Tibial nerve (tissue), 4 donors: ENCODE measurements around the gene GALK1. TPM values are rescaled to one million over a fixed set of nuclear protein-coding genes. Genes with fewer than 3 reads are reported as not detected.

ENCODE experiments used
- DNase-seq, 2 donors: peaks; one replicate each; pipeline ENCODE4 v3.0.0-alpha.2; 2019; ENCODE audit warnings: low spot score in 2 of 2
- H3K27ac ChIP-seq, 4 donors: fragments of 200-600 bp; sonication (generic) in 3 of 4; one replicate each; pipeline ENCODE4 v1.5.1; 2017 to 2019; ENCODE audit warnings: mild to moderate bottlenecking in 1 of 4
- H3K27me3 ChIP-seq, 2 donors: fragments of 200-600 bp; sonication (generic) in 1 of 2; one replicate each; pipeline versions ENCODE4 v1.5.1 to v1.6.0; 2017 to 2019
- H3K36me3 ChIP-seq, 3 donors: fragments of 200-600 bp; sonication (generic); one replicate each; pipeline ENCODE4 v1.5.1; 2018 to 2019
- H3K4me1 ChIP-seq, 4 donors: fragments of 200-600 bp; sonication (generic) in 3 of 4; one replicate each; pipeline ENCODE4 v1.5.1; 2017 to 2019
- H3K4me3 ChIP-seq, 4 donors: fragments of 200-600 bp; sonication (generic) in 3 of 4; one replicate each; pipeline ENCODE4 v1.5.1; 2017 to 2019; ENCODE audit warnings: mild to moderate bottlenecking in 1 of 4, moderate library complexity in 1 of 4
- H3K9me3 ChIP-seq, 4 donors: fragments of 200-600 bp; sonication (generic) in 3 of 4; one replicate each; pipeline ENCODE4 v1.5.1; 2017 to 2019
- EP300 ChIP-seq, 2 donors: sonication (generic); formaldehyde crosslinking; IDR thresholded peaks; one replicate each; pipeline ENCODE4 v1.6.1; 2017; ENCODE audit warnings: antibody characterized with exemption in 2 of 2, mild to moderate bottlenecking in 1 of 2
- POLR2A ChIP-seq, 2 donors: fragments of 450-650 bp; IDR thresholded peaks; one replicate each; pipeline ENCODE4 v1.6.1; 2017; ENCODE audit warnings: antibody characterized with exemption in 2 of 2, mild to moderate bottlenecking in 2 of 2, moderate library complexity in 2 of 2
- WGBS, 2 donors: methylation state at CpG; one replicate each; pipeline ENCODE4 v1.1.5; 2018; 5-methylcytosine and 5-hydroxymethylcytosine counted together
- total RNA-seq, 4 donors: library from RNA; depleted of rRNA; stranded (reverse); fragments of >200 nt; gene quantifications; one replicate each; pipeline ENCODE4 v1.1.0, GENCODE V29; 2016
- TF ChIP-seq, protein P1 (sequence below), 5 experiments: fragments of 200-600 bp in 3 of 5; fragments of 450-650 bp in 2 of 5; sonication (generic) in 3 of 5; IDR thresholded peaks; one replicate each; pipeline ENCODE4 v1.5.1; 2016 to 2019; ENCODE audit warnings: antibody characterized with exemption in 5 of 5, mild to moderate bottlenecking in 3 of 5, moderate library complexity in 2 of 5

GALK1 gene
- total RNA-seq, 4 donors from 2014 or later, result 54.5 to 57.5 (median 55.6) TPM

DNA sequence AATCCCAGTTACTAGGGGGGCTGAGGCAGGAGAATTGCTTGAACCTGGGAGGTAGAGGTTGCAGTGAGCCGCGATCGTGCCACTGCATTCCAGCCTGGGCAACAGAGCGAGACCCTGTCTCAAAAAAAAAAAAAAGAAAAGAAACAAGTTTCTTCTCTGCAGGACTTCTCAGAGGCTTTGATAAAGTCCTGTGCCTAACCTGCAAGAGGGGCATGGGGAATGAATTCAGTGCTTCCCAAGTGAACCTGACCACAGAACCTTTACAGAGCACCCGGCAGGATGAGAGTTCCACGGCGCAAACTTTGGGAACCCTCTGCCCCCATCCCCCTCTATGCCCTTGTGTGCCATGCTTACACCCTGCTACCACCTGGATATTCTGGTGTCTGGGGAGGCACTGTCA, 25.8 kb downstream of the GALK1 start:
- Histone ChIP-seq H3K27me3 (no peaks in the 10 kb centered on the region), H3K4me1 (peaks cover 0 to 28% (median 4%) of the 10 kb centered on the region in 4 donors), H3K9me3 (no peaks in the 10 kb centered on the region), H3K36me3 (peaks cover 0 to 92% (median 8%) of the 10 kb centered on the region in 3 donors), H3K27ac (peak overlapping the region in 1 of 4 donors; percentile 76), H3K4me3 (no peak overlapping the region)
- TF ChIP-seq EP300 (IDR thresholded peaks at IDR 0.05) (no peak), POLR2A (IDR thresholded peaks at IDR 0.05) (no peak)
- TF ChIP-seq, protein P1, sequence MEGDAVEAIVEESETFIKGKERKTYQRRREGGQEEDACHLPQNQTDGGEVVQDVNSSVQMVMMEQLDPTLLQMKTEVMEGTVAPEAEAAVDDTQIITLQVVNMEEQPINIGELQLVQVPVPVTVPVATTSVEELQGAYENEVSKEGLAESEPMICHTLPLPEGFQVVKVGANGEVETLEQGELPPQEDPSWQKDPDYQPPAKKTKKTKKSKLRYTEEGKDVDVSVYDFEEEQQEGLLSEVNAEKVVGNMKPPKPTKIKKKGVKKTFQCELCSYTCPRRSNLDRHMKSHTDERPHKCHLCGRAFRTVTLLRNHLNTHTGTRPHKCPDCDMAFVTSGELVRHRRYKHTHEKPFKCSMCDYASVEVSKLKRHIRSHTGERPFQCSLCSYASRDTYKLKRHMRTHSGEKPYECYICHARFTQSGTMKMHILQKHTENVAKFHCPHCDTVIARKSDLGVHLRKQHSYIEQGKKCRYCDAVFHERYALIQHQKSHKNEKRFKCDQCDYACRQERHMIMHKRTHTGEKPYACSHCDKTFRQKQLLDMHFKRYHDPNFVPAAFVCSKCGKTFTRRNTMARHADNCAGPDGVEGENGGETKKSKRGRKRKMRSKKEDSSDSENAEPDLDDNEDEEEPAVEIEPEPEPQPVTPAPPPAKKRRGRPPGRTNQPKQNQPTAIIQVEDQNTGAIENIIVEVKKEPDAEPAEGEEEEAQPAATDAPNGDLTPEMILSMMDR (IDR thresholded peaks at IDR 0.05), result no peak
- DNase-seq, result no peak
- WGBS, 2 donors, result 90 to 95% methylated on average over 7 of the region's 7 CpGs

DNA sequence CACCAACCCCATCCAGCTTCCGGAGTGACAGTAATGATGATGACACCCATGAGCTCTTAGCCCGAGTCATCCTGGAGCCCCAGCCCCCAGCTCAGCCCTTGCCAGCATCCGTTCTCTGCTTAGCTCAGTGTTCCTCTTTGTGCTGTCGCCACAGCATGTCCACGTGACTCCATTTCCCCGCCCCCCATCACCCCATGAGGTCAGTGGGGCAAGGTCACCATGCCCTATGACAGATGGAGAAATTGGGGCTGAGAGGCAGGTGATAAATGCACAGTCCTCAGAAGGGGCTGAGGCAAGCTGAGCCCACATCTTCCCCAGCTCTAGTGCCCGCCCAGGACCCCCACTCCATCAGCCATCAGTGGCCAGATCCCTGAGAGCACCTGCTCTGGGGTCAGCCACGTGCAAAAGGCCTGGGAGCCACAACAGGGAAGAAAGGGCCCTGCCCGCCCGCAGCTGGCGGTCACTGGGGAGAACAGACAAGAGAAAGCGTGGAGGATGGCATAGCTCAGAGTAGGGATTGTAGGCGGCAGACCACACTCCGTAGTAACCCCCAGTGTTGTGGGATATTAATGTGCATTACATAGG, 26.7 kb downstream of the GALK1 start:
- no peak for DNase-seq

DNA sequence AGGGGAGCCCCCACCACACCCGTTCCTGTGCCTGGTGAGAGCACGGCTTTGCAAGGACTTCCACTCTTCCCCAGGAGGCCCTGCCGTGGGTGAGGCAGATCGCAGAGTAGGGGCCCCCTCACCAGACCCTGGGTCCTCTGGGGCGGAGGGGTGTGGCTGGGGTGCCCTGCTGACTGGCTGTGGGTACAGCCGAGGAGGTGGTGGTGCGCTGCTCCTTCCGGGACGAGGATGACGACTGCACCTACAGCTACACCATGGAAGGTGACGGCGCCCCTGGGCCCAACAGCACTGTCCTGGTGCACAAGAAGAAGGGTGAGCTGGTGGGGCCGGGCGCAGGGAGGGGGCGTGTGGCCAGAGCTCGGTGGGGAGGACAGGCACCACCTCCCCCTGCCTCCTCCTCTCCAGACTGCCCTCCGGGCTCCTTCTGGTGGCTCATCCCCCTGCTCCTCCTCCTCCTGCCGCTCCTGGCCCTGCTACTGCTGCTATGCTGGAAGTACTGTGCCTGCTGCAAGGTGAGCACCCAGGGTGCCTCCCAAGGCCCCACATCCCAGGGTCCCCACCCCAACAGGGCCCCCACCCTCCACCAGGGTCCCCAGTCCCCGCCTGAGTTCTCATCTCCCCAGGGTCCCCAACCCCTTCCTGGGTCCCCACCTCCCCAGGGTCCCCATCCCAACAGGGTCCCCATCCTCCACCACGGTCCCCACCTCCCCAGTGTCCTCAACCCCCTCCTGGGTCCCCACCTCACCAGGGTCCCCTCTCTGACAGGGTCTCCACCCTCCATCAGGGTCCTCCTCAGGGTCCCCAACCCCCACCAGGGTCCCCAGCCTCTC, 27.6 kb downstream of the GALK1 start:
- TF ChIP-seq, protein P1 (IDR thresholded peaks at IDR 0.05), result no peak
- TF ChIP-seq POLR2A (IDR thresholded peaks at IDR 0.05) (no peak), EP300 (IDR thresholded peaks at IDR 0.05) (no peak)
- Histone ChIP-seq H3K4me1 (peaks cover 0 to 32% (median 4%) of the 10 kb centered on the region in 4 donors), H3K27me3 (no peaks in the 10 kb centered on the region), H3K27ac (peak overlapping the region in 2 of 4 donors; percentile 76 to 84), H3K4me3 (no peak overlapping the region), H3K9me3 (no peaks in the 10 kb centered on the region), H3K36me3 (peaks cover 0 to 92% (median 8%) of the 10 kb centered on the region in 3 donors)
- WGBS, 2 donors, result 78% methylated on average over 15 to 20 of the region's 20 CpGs
- no peak for DNase-seq

More for the DNA sequence above, 26.7 kb downstream of the GALK1 start:
- no peaks in the 10 kb centered on the region for H3K27me3 ChIP-seq
- 37 to 53% methylated on average over 12 to 14 of the region's 14 CpGs for WGBS, 2 donors
- peaks cover 0 to 32% (median 4%) of the 10 kb centered on the region in 4 donors for H3K4me1 ChIP-seq
- H3K36me3 ChIP-seq, result peaks cover 0 to 92% (median 8%) of the 10 kb centered on the region in 3 donors
- H3K27ac ChIP-seq, result peak overlapping the region in 2 of 4 donors; percentile 76 to 84
- H3K9me3 ChIP-seq, result no peaks in the 10 kb centered on the region
- no peak overlapping the region for H3K4me3 ChIP-seq
- TF ChIP-seq, protein P1 (IDR thresholded peaks at IDR 0.05), result no peak
- TF ChIP-seq POLR2A (IDR thresholded peaks at IDR 0.05) (no peak), EP300 (IDR thresholded peaks at IDR 0.05) (peak in 1 of 2 donors; percentile 31)

DNA sequence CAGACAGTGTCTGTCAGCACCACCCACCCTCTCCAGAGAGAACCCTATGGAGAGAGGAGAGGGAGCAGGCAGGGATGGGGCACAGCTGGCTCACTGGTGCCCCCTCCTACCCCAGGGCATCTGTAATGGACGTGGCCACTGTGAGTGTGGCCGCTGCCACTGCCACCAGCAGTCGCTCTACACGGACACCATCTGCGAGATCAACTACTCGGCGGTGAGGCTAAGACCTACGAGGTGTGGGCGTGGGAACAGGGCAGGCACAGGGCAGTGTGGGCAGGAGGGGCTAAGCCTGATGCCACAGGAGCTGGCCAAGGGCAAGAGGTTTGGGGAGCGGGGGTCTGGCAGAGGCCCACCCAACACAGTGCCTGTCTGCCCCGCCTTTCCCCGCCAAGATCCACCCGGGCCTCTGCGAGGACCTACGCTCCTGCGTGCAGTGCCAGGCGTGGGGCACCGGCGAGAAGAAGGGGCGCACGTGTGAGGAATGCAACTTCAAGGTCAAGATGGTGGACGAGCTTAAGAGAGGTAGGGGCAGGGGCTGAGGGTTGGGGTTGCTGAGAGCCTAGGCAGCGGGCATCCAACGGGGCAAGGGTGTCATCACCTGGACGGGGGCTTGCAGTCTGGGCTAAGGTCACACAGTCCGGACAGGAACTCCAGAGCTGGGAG, 28.7 kb downstream of the GALK1 start:
- no peak overlapping the region for H3K4me3 ChIP-seq
- 83 to 89% methylated on average over 25 to 26 of the region's 26 CpGs for WGBS, 2 donors
- H3K27ac ChIP-seq, result peak overlapping the region in 3 of 4 donors; percentile 32 to 84 (median 76)
- TF ChIP-seq, protein P1 (IDR thresholded peaks at IDR 0.05), result no peak
- TF ChIP-seq POLR2A (IDR thresholded peaks at IDR 0.05) (no peak), EP300 (IDR thresholded peaks at IDR 0.05) (no peak)
- H3K27me3 ChIP-seq, result no peaks in the 10 kb centered on the region
- H3K36me3 ChIP-seq, result peaks cover 0 to 92% (median 8%) of the 10 kb centered on the region in 3 donors
- no peaks in the 10 kb centered on the region for H3K9me3 ChIP-seq
- DNase-seq, result no peak
- H3K4me1 ChIP-seq, result peaks cover 0 to 32% (median 4%) of the 10 kb centered on the region in 4 donors
